Measurements from ENCODE around the gene ZNHIT2.
"Not testable (repeated sequence)": the region's sequence is repeated elsewhere in the genome, so short reads cannot be mapped to it uniquely, and the experiment has no call there.

ZNHIT2 gene

GRCh38 chr11:65117206-65118096 lies at the start of gene ZNHIT2:
ZNHIT2 (minus strand) TSS chr11:65117701; CDS start chr11:65117653, 48 bp downstream.
- peak; percentile 99 to 100 for DNase-seq

- no peak for DNase-seq
Observed at GRCh38 chr11:65166893-65167292, 49.4 kb upstream of the ZNHIT2 start.

GRCh38 chr11:65165410-65166317 lies 48.2 kb upstream of the ZNHIT2 start:
- no peak for DNase-seq

GRCh38 chr11:65163684-65164083 lies 46.2 kb upstream of the ZNHIT2 start:
- DNase-seq: no peak

GRCh38 chr11:65160643-65161042 lies 43.1 kb upstream of the ZNHIT2 start:
- no peak for DNase-seq

- DNase-seq: no peak
Observed at GRCh38 chr11:65159012-65159411, 41.5 kb upstream of the ZNHIT2 start.

GRCh38 chr11:65157336-65157735 lies 39.8 kb upstream of the ZNHIT2 start:
- DNase-seq: no peak

- no peak for DNase-seq
Observed at GRCh38 chr11:65156926-65157325, 39.4 kb upstream of the ZNHIT2 start.

- no peak for DNase-seq
Observed at GRCh38 chr11:65156256-65156655, 38.8 kb upstream of the ZNHIT2 start.

GRCh38 chr11:65152122-65152521 lies 34.6 kb upstream of the ZNHIT2 start:
- DNase-seq: no peak

- DNase-seq: no peak
Observed at GRCh38 chr11:65151331-65151899, 33.9 kb upstream of the ZNHIT2 start.

GRCh38 chr11:65150509-65151299 lies 33.2 kb upstream of the ZNHIT2 start:
- no peak for DNase-seq

GRCh38 chr11:65150131-65150508 lies 32.6 kb upstream of the ZNHIT2 start:
- DNase-seq: not testable (repeated sequence)

GRCh38 chr11:65148657-65149056 lies 31.2 kb upstream of the ZNHIT2 start:
- no peak for DNase-seq

GRCh38 chr11:65147352-65148075 lies 30.0 kb upstream of the ZNHIT2 start:
- no peak for DNase-seq

- DNase-seq: no peak
Observed at GRCh38 chr11:65141896-65142494, 24.5 kb upstream of the ZNHIT2 start.

GRCh38 chr11:65136515-65137096 lies 19.1 kb upstream of the ZNHIT2 start:
- DNase-seq: no peak

- DNase-seq: peak in 1 of 2 experiments; percentile 41
Observed at GRCh38 chr11:65135633-65136145, 18.2 kb upstream of the ZNHIT2 start.

- peak; percentile 99 for DNase-seq
Observed at GRCh38 chr11:65134952-65135632, 17.6 kb upstream of the ZNHIT2 start.
